Stimulated activated CD8-positive, alpha-beta memory T cell treated with anti-CD3 and anti-CD28 coated beads, Interleukin-15, amount 100 ng/mL, for 1 hour (primary cell): ENCODE measurements around the gene MOCOS.

Source experiments
- DNase-seq: peaks from one replicate; pipeline ENCODE4 v3.0.0-alpha.2; 2020; ENCODE audit warnings: low read depth

MOCOS gene

DNA sequence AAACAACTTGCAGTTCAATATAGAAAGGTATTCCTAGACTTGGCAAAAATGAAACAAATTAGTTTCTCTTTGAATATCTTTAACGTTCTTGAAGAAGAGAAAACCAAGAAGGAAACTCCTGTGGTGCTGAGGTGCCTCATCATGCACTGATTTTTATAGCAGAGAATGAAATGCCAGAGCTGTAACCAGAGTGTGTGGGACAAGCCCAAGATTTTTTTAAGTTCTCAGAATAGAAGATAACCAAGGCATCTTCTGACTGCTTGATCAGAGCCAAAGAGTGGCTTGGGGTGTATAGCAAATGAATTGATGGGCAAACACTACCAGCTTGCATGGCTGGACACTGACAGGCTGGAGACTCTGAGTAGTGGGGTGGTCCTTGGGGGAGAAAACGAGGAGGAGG is 118.1 kb downstream of the MOCOS start:
- no peak for DNase-seq

DNA sequence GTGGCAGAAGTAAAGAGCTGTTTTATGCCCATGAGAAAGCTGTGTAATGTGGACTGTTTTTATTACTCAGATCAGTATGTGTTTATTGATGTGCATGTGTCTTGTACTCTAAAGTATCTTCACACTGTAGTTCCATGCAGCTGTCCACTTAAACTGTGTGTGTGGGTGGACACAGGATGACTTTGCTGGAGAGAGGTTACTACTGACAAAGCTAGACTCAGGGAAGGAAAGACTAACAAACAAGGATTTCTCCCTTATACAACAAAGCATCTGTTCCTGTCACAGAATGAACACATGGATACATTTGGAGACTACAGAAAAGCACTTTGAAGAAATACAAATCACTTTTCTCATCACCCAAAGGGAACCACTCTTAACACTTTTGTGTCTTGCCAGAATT is 120.2 kb downstream of the MOCOS start:
- DNase-seq: no peak

- DNase-seq: no peak
Measured at GRCh38 chr18:36308711-36309435, 121.6 kb downstream of the MOCOS start.

GRCh38 chr18:36309436-36310391 is 122.4 kb downstream of the MOCOS start:
- DNase-seq: no peak

DNA sequence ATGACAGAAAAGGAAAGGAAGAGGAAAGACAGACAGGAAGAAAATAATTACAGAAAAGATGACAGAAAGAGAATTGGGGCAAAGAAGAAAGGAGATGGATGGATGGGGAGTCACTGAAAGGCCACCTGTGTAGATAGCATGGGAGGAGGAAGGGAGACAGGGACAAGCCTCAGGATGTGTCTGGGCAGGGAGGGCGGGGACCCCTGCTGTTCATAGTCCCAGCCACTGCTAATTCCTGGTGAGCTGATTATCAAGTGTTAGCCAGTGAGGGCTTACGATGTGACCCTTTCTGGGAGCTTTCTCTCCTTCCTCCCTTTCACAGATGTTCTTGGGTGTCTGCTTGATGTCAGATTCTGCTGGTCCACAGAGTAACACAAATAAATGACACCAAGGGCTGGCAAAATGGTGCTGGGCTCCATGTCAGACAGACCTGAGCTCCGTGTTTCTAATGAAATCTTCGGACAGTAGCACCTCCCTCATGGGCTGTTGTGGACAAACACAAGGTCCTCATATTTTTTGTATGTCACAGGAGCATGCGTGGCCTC is 123.8 kb downstream of the MOCOS start:
- DNase-seq: no peak

DNA sequence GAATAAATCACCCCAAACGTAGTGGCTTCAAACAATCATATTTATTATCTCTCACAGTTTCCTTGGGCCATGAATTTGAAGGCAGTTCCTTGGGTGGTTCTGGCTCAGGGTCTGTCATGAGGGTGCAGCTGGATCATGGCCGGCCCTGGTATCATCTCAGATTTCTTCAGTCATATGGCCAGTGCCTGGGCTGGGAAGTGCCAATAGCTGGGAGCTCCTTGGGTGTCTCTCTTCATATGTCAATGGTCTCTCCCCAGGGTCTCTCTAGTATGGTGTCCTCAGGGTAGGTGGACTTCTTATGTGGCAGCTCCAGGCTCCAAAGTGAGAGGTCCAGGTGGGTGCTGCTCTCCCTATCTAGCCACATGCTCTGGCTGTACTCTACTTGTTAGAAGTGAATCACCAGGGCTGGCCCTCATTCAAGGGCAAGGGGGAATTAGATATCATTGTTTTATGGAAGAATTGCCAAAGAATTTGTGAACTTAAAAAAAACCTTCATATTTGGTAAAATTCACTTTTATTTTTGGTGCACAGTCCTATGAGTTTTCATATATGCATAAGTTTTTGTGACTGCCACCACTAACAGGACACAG is 125.6 kb downstream of the MOCOS start:
- no peak for DNase-seq

- no peak for DNase-seq
Measured at GRCh38 chr18:36314098-36314497, 126.8 kb downstream of the MOCOS start.

- no peak for DNase-seq
Measured at GRCh38 chr18:36314754-36315153, 127.5 kb downstream of the MOCOS start.

- DNase-seq: no peak
Measured at GRCh38 chr18:36315736-36316135, 128.4 kb downstream of the MOCOS start.

DNA sequence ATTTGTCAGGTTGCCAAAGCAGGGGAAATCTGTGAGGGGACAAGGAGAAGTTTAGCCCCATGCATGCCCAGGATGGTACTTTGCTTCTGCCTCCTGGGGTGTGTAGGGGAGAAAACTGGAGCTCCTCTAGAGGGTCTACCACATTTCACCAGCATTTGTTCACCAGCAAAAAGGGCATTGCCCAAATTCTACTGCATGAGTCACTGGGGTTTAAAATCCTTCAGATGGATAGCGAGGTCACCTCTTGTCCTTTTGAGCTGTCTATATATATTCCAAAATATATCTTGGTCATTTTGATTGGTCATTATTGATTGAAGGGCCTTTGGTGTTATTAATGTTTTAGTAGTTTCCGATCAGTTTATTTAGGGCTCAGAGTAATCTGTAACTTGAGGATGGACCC is 128.9 kb downstream of the MOCOS start:
- DNase-seq: no peak
